IPS DF 4.7 (cell line): ENCODE data around the gene TRAF2.
"Not testable (repeated sequence)": the region's sequence is repeated elsewhere in the genome, so short reads cannot be mapped to it uniquely, and the experiment has no call there.

Experiments used
- DNase-seq: peaks from one replicate; pipeline ENCODE4 v3.0.0-alpha.2; 2013; ENCODE audit warnings: low spot score; ENCODE audit errors: extremely low read depth

TRAF2 gene

GRCh38 chr9:136857166-136857565, 29.1 kb upstream of the TRAF2 start:
- DNase-seq, result no peak

GRCh38 chr9:136857581-136858412, 28.5 kb upstream of the TRAF2 start:
- no peak for DNase-seq

GRCh38 chr9:136858452-136858843, 27.9 kb upstream of the TRAF2 start:
- no peak for DNase-seq

- DNase-seq, result no peak
Measured at GRCh38 chr9:136858844-136859757, 27.2 kb upstream of the TRAF2 start.

- DNase-seq, result no peak
Measured at GRCh38 chr9:136860529-136860928, 25.8 kb upstream of the TRAF2 start.

- DNase-seq, result no peak
Measured at GRCh38 chr9:136860933-136861873, 25.1 kb upstream of the TRAF2 start.

GRCh38 chr9:136861874-136862457, 24.4 kb upstream of the TRAF2 start:
- DNase-seq, result no peak

- DNase-seq, result no peak
Measured at GRCh38 chr9:136862849-136863622, 23.3 kb upstream of the TRAF2 start.

- no peak for DNase-seq
Measured at GRCh38 chr9:136863623-136864273, 22.6 kb upstream of the TRAF2 start.

GRCh38 chr9:136865041-136865767, 21.1 kb upstream of the TRAF2 start:
- DNase-seq, result no peak

GRCh38 chr9:136865768-136866103, 20.6 kb upstream of the TRAF2 start:
- no peak for DNase-seq

GRCh38 chr9:136866898-136867421, 19.4 kb upstream of the TRAF2 start:
- DNase-seq, result not testable (repeated sequence)

- DNase-seq, result no peak
Measured at GRCh38 chr9:136867480-136867879, 18.8 kb upstream of the TRAF2 start.

- no peak for DNase-seq
Measured at GRCh38 chr9:136867917-136868316, 18.4 kb upstream of the TRAF2 start.

GRCh38 chr9:136868644-136869043, 17.7 kb upstream of the TRAF2 start:
- no peak for DNase-seq

GRCh38 chr9:136869611-136870010, 16.7 kb upstream of the TRAF2 start:
- not testable (repeated sequence) for DNase-seq

- DNase-seq, result no peak
Measured at GRCh38 chr9:136875155-136875554, 11.2 kb upstream of the TRAF2 start.

- DNase-seq, result no peak
Measured at GRCh38 chr9:136876476-136876875, 9.8 kb upstream of the TRAF2 start.

- DNase-seq, result no peak
Measured at GRCh38 chr9:136880651-136881050, 5.7 kb upstream of the TRAF2 start.
